HCT116 (cell line): Measurements from ENCODE around the gene DNAAF8. TPM values are rescaled to one million over a fixed set of nuclear protein-coding genes. Genes with fewer than 3 reads are reported as not detected.

ENCODE experiments used
- ATAC-seq: fragments of 200-7000 bp; cut with Tn5 transposase; 2 replicates; pipeline ENCODE4 v1.9.1; 2020; ENCODE audit warnings: mild to moderate bottlenecking, moderate library complexity
- BruUV-seq: library from RNA; stranded (reverse); fragments of 400-500 nt; replicated peaks from 2 replicates; lab custom pipeline; 2021; lab: Mats Ljungman, UMichigan
- CTCF ChIA-PET: fragments of 300-600 bp; sonication (Branson Sonifier 250); formaldehyde crosslinking; loops from one replicate; lab custom pipeline; 2021; ENCODE audit warnings: antibody characterized with exemption; lab: Charles Lee
- POLR2A ChIA-PET: fragments of 300-600, 350-600 bp; sonication (Branson Sonifier 250); formaldehyde crosslinking; loops from one replicate; lab custom pipeline; 2021; ENCODE audit warnings: antibody characterized with exemption; lab: Charles Lee
- RAD21 ChIA-PET, 2 experiments: fragments of 300-600 bp; sonication (Branson Sonifier 250); formaldehyde crosslinking; loops; one replicate each; lab custom pipeline; 2023; ENCODE audit warnings: low total read pairs in 2 of 2; ENCODE audit not compliant: uncharacterized antibody in 2 of 2, unreplicated experiment in 2 of 2, low non-redundant PET in 1 of 2; lab: Charles Lee
- DNase-seq: peaks from one replicate; pipeline ENCODE4 v3.0.0-alpha.2; 2010; ENCODE audit warnings: low read depth, low spot score
- H2AFZ ChIP-seq: fragments of 200-600 bp; shearing (Covaris generic), sonication (generic); 2 replicates; pipeline ENCODE4 v1.6.1; 2017; ENCODE audit warnings: low read depth, mixed run types, mixed read lengths, antibody characterized with exemption, low read length; ENCODE audit not compliant: poor library complexity, severe bottlenecking
- H3K27ac ChIP-seq: 2 replicates; pipeline ENCODE4 v1.5.1; 2012; ENCODE audit warnings: low read depth, low read length
- H3K27me3 ChIP-seq: fragments of 200-600 bp; sonication (generic); 2 replicates; pipeline ENCODE4 v1.6.1; 2016; ENCODE audit warnings: mixed run types, low read length, mixed read lengths; ENCODE audit not compliant: insufficient read depth
- H3K36me3 ChIP-seq, 2 experiments: fragments of 200-500 bp in 1 of 2; fragments of 200-600 bp in 1 of 2; sonication (Bioruptor generic) in 1 of 2; sonication (generic) in 1 of 2; 2 replicates each; pipeline versions ENCODE4 v1.5.1 to v1.6.1; 2014 to 2016; ENCODE audit warnings: low read length in 2 of 2, inconsistent platforms in 1 of 2, mixed read lengths in 1 of 2, mixed run types in 1 of 2; ENCODE audit not compliant: insufficient read depth in 2 of 2, control insufficient read depth in 1 of 2
- H3K4me1 ChIP-seq, 2 experiments: fragments of 200-600 bp in 1 of 2; sonication (generic) in 1 of 2; 2 replicates each; pipeline versions ENCODE4 v1.5.1 to v1.6.1; 2012 to 2017; ENCODE audit warnings: low read length in 2 of 2, inconsistent platforms in 1 of 2, mild to moderate bottlenecking in 1 of 2, mixed read lengths in 1 of 2, mixed run types in 1 of 2, moderate library complexity in 1 of 2; ENCODE audit not compliant: insufficient read depth in 2 of 2, control insufficient read depth in 1 of 2
- H3K4me2 ChIP-seq: fragments of 200-600 bp; sonication (generic); 2 replicates; pipeline ENCODE4 v1.6.1; 2017; ENCODE audit warnings: mixed run types, low read length, mixed read lengths
- H3K4me3 ChIP-seq, 2 experiments: fragments of 200-600 bp in 1 of 2; sonication (generic) in 1 of 2; replicated peaks in 1 of 2; 2 replicates each; pipeline ENCODE4 v1.5.1; 2011 to 2016; ENCODE audit warnings: low read length in 2 of 2, control low read depth in 1 of 2, low read depth in 1 of 2, mild to moderate bottlenecking in 1 of 2, mixed read lengths in 1 of 2, mixed run types in 1 of 2
- H3K79me2 ChIP-seq: fragments of 200-600 bp; sonication (generic); 2 replicates; pipeline ENCODE4 v1.6.1; 2017; ENCODE audit warnings: mild to moderate bottlenecking, mixed run types, low read length, moderate library complexity, mixed read lengths; ENCODE audit not compliant: insufficient read depth
- H3K9ac ChIP-seq: fragments of 200-600 bp; sonication (generic); 2 replicates; pipeline ENCODE4 v1.6.1; 2016; ENCODE audit warnings: low read length, mixed read lengths
- H3K9me2 ChIP-seq: fragments of 200-600 bp; sonication (generic), shearing (Covaris generic); 2 replicates; pipeline ENCODE4 v1.6.1; 2017; ENCODE audit warnings: mixed run types, mild to moderate bottlenecking, moderate library complexity; ENCODE audit not compliant: insufficient read depth
- H3K9me3 ChIP-seq, 2 experiments: fragments of 200-500 bp in 1 of 2; fragments of 200-600 bp in 1 of 2; sonication (Bioruptor generic) in 1 of 2; sonication (generic) in 1 of 2; 2 replicates each; pipeline ENCODE4 v1.6.1; 2014 to 2017; ENCODE audit warnings: low read length in 2 of 2, mixed read lengths in 2 of 2, inconsistent platforms in 1 of 2, low read depth in 1 of 2, mild to moderate bottlenecking in 1 of 2, mixed run types in 1 of 2, moderate library complexity in 1 of 2; ENCODE audit not compliant: control insufficient read depth in 1 of 2, insufficient read depth in 1 of 2
- H4K20me1 ChIP-seq: fragments of 200-600 bp; sonication (generic), shearing (Covaris generic); 2 replicates; pipeline ENCODE4 v1.6.1; 2017; ENCODE audit warnings: mixed run types, mild to moderate bottlenecking, moderate library complexity; ENCODE audit not compliant: insufficient read depth
- ELF1 ChIP-seq: IDR thresholded peaks from 2 replicates; pipeline ENCODE4 v1.6.1; 2012; ENCODE audit warnings: low read depth, borderline replicate concordance
- EZH2phosphoT487 ChIP-seq: fragments of 200-600 bp; IDR thresholded peaks from 2 replicates; pipeline ENCODE4 v1.6.1; 2018; ENCODE audit warnings: antibody characterized with exemption, borderline replicate concordance
- FOSL1 ChIP-seq: IDR thresholded peaks from 2 replicates; pipeline ENCODE4 v1.6.1; 2012; ENCODE audit warnings: low read depth
- JUND ChIP-seq: IDR thresholded peaks from 2 replicates; pipeline ENCODE4 v1.6.1; 2012
- POLR2A ChIP-seq: IDR thresholded peaks from 2 replicates; pipeline ENCODE4 v1.7.0; 2011; ENCODE audit warnings: borderline replicate concordance; ENCODE audit not compliant: insufficient read depth, insufficient read length; ENCODE audit errors: extremely low read depth
- POLR2AphosphoS5 ChIP-seq: IDR thresholded peaks from 2 replicates; pipeline ENCODE4 v1.6.1; 2011; ENCODE audit warnings: mild to moderate bottlenecking, low read depth, low read length, moderate library complexity
- TCF7L2 ChIP-seq: IDR thresholded peaks from 2 replicates; pipeline ENCODE4 v1.7.0; 2011; ENCODE audit warnings: borderline replicate concordance, inconsistent platforms; ENCODE audit not compliant: insufficient read depth, insufficient read length; ENCODE audit errors: extremely low read depth
- ZFX ChIP-seq: fragments of 450-650 bp; IDR thresholded peaks from 2 replicates; pipeline ENCODE4 v1.6.1; 2017
- intact Hi-C: fragments of 100-400 bp; cut with micrococcal nuclease; formaldehyde crosslinking; loops from 2 replicates; pipeline ENCODE4 v1.10.0; 2022
- total RNA-seq: library from RNA; stranded (reverse); gene quantifications from one replicate; pipeline ENCODE4 v1.2.1, GENCODE V29; 2021; ENCODE audit not compliant: unreplicated experiment
- TF ChIP-seq, protein P1 (sequence below): IDR thresholded peaks from 2 replicates; pipeline ENCODE4 v1.6.1; 2012
- TF ChIP-seq, protein P2 (sequence below): IDR thresholded peaks from 2 replicates; pipeline ENCODE4 v1.6.1; 2011; ENCODE audit warnings: mild to moderate bottlenecking, low read length, moderate library complexity; ENCODE audit not compliant: insufficient replicate concordance; ENCODE audit errors: extremely low read depth

DNAAF8 gene
- total RNA-seq, 1 experiment from 2014 or later = 1.0 TPM

DNA sequence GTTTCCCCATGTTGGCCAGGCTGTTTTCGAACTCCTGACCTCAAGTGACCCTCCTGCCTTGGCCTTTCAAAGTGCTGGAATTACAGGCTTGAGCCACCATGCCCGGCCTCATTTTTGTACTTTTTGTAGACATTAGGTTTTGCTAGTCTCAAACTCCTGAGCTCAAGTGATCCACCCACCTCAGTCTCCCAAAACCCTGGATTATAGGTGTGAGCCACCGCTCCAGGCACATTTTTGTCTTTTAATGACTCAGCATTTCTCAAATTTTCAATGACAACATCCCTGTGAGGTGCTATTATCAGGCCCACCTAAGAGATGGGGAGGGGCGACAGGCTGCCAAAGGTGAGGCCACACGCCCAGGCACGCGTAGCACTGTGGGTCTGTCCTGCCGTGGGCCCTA lies 52.7 kb downstream of the DNAAF8 start:
- no peak for TF ChIP-seq EZH2phosphoT487
- TF ChIP-seq FOSL1 = no peak
- TF ChIP-seq ZFX = no peak
- no peak for TF ChIP-seq JUND
- TF ChIP-seq, protein P1, sequence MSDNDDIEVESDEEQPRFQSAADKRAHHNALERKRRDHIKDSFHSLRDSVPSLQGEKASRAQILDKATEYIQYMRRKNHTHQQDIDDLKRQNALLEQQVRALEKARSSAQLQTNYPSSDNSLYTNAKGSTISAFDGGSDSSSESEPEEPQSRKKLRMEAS = no peak
- TF ChIP-seq ELF1 = no peak
- TF ChIP-seq POLR2AphosphoS5 = no peak
- TF ChIP-seq, protein P2, sequence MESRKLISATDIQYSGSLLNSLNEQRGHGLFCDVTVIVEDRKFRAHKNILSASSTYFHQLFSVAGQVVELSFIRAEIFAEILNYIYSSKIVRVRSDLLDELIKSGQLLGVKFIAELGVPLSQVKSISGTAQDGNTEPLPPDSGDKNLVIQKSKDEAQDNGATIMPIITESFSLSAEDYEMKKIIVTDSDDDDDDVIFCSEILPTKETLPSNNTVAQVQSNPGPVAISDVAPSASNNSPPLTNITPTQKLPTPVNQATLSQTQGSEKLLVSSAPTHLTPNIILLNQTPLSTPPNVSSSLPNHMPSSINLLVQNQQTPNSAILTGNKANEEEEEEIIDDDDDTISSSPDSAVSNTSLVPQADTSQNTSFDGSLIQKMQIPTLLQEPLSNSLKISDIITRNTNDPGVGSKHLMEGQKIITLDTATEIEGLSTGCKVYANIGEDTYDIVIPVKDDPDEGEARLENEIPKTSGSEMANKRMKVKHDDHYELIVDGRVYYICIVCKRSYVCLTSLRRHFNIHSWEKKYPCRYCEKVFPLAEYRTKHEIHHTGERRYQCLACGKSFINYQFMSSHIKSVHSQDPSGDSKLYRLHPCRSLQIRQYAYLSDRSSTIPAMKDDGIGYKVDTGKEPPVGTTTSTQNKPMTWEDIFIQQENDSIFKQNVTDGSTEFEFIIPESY = no peak
- TF ChIP-seq POLR2A = no peak
- no peak for TF ChIP-seq TCF7L2
- CTCF ChIA-PET = no interaction called here
- Histone ChIP-seq H3K27ac (no peak overlapping the region), H4K20me1 (no peaks in the 10 kb centered on the region), H3K9me2 (no peaks in the 10 kb centered on the region), H3K79me2 (no peaks in the 10 kb centered on the region), H3K4me1 (peaks cover 5 to 7% of the 10 kb centered on the region in 2 experiments), H3K9ac (no peak overlapping the region), H3K27me3 (no peaks in the 10 kb centered on the region), H3K4me3 (no peak overlapping the region), H3K4me2 (no peak overlapping the region), H3K9me3 (no peaks in the 10 kb centered on the region), H2AFZ (no peak overlapping the region), H3K36me3 (no peaks in the 10 kb centered on the region)
- ATAC-seq = no peak
- POLR2A ChIA-PET = no interaction called here
- RAD21 ChIA-PET = no interaction called here
- DNase-seq = no peak
- BruUV-seq = no TSS peak
- intact Hi-C loops = no loop called here
